Mucosa of rectum (tissue), 2 donors: ENCODE data around the gene GALP.
"Not testable (repeated sequence)": the region's sequence is repeated elsewhere in the genome, so short reads cannot be mapped to it uniquely, and the experiment has no call there.

ENCODE experiments used
- H3K27ac ChIP-seq, 2 donors: one replicate each; pipeline ENCODE4 v1.7.0; 2013; ENCODE audit warnings: inconsistent platforms in 2 of 2, low read depth in 2 of 2, low read length in 2 of 2
- H3K27me3 ChIP-seq, 2 donors: one replicate each; pipeline ENCODE4 v1.7.0; 2013; ENCODE audit warnings: low read length in 2 of 2; ENCODE audit not compliant: control insufficient read depth in 2 of 2, insufficient read depth in 2 of 2
- H3K36me3 ChIP-seq, 2 donors: one replicate each; pipeline ENCODE4 v1.7.0; 2013; ENCODE audit warnings: low read length in 2 of 2; ENCODE audit not compliant: control insufficient read depth in 2 of 2, insufficient read depth in 2 of 2
- H3K4me1 ChIP-seq, 2 donors: one replicate each; pipeline ENCODE4 v1.7.0; 2013; ENCODE audit warnings: low read length in 2 of 2, mild to moderate bottlenecking in 1 of 2; ENCODE audit not compliant: control insufficient read depth in 2 of 2, insufficient read depth in 2 of 2
- H3K4me3 ChIP-seq, 2 donors: one replicate each; pipeline ENCODE4 v1.7.0; 2013; ENCODE audit warnings: low read length in 2 of 2
- H3K9ac ChIP-seq, 2 donors: one replicate each; pipeline ENCODE4 v1.7.0; 2013; ENCODE audit warnings: low read length in 2 of 2, low read depth in 1 of 2, mild to moderate bottlenecking in 1 of 2
- H3K9me3 ChIP-seq, 2 donors: one replicate each; pipeline ENCODE4 v1.7.0; 2013; ENCODE audit warnings: low read length in 2 of 2; ENCODE audit not compliant: control insufficient read depth in 2 of 2
- donor health status: healthy.
- donor health status: Normal muscosa, but diverticular disease.

GALP gene

GRCh38 chr19:56147307-56147706 is 28.5 kb upstream of the GALP start:
- Histone ChIP-seq H3K9me3 (no peaks in the 10 kb centered on the region), H3K36me3 (peaks cover 3 to 18% of the 10 kb centered on the region in 2 donors), H3K27me3 (no peaks in the 10 kb centered on the region), H3K27ac (no peak overlapping the region), H3K4me3 (no peak overlapping the region), H3K4me1 (peaks cover 11 to 12% of the 10 kb centered on the region in 2 donors), H3K9ac (no peak overlapping the region)

DNA sequence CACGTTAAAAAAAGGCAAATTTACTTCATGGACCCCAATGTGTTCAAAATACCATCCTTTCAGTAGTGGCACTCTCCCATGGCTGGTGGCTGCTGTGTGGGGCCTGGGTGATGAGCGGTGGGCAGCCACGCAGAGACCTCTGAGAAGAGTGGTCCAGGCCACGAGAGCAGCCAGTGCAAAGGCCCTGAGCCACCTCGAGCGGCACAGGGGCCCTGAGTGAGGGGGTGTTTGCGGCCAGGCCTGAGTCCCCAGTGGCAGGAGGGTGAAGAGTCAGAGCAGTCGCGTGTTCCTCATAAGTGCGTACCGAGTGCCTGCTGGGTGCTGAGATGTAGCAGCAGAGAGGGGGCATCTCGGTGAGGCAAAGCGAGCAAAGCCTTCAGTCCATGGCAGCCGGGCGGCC is 27.7 kb upstream of the GALP start:
- no peaks in the 10 kb centered on the region for H3K9me3 ChIP-seq
- peaks cover 3 to 4% of the 10 kb centered on the region in 2 donors for H3K4me1 ChIP-seq
- H3K27ac ChIP-seq, result no peak overlapping the region
- H3K9ac ChIP-seq, result no peak overlapping the region
- no peaks in the 10 kb centered on the region for H3K27me3 ChIP-seq
- no peak overlapping the region for H3K4me3 ChIP-seq
- H3K36me3 ChIP-seq, result peaks cover 3 to 18% of the 10 kb centered on the region in 2 donors

DNA sequence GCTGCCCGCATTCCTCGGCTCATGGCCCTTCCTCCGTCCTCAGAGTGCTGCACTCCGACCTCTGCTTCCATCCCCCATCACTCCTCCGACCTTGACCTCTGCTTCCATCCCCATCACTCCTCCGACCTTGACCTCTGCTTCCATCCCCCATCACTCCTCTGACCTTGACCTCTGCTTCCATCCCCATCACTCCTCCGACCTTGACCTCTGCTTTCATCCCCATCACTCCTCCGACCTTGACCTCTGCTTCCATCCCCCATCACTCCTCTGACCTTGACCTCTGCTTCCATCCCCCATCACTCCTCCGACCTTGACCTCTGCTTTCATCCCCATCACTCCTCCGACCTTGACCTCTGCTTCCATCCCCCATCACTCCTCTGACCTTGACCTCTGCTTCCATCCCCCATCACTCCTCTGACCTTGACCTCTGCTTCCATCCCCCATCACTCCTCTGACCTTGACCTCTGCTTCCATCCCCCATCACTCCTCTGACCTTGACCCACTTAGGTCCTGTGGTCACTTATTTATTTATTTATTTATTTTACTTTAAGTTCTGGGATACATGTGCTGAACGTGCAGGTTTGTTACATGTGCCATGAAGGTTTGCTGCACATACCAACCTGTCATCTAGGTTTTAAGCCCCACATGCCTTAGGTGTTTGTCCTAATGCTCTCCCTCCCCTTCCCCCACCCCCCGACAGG is 26.7 kb upstream of the GALP start:
- not testable (repeated sequence) for H3K9ac ChIP-seq, H3K4me3 ChIP-seq, H3K9me3 ChIP-seq, H3K27ac ChIP-seq, H3K4me1 ChIP-seq, H3K27me3 ChIP-seq
- peaks cover 3 to 18% of the 10 kb centered on the region in 2 donors for H3K36me3 ChIP-seq

- Histone ChIP-seq H3K4me1 (no peaks in the 10 kb centered on the region), H3K9ac (no peak overlapping the region), H3K4me3 (no peak overlapping the region), H3K36me3 (peaks cover 3 to 21% of the 10 kb centered on the region in 2 donors), H3K27me3 (no peaks in the 10 kb centered on the region), H3K9me3 (no peaks in the 10 kb centered on the region), H3K27ac (no peak overlapping the region)
Observed at GRCh38 chr19:56149656-56150038, 26.2 kb upstream of the GALP start.

DNA sequence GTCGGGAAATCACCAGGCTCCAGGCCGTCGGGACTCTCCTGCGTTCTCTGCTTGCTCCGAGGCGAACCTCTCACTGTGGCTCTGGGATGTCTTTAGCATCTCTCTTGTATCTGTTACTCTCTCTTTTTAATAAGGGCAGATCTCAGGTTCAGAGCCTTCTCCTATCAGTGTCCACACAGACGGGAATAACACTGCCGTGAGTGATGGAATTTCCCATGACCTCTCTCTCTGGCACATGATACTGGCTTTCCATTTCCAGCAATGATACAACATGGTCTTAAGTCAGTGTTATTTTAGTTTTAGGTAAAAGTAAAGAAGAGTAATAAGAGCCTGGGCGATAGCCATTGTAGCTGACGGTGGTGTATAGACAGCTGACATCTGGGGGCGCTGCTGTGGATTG is 25.4 kb upstream of the GALP start:
- Histone ChIP-seq H3K4me3 (no peak overlapping the region), H3K36me3 (peaks cover 3 to 24% of the 10 kb centered on the region in 2 donors), H3K27me3 (no peaks in the 10 kb centered on the region), H3K27ac (no peak overlapping the region), H3K9ac (no peak overlapping the region), H3K9me3 (no peaks in the 10 kb centered on the region), H3K4me1 (no peaks in the 10 kb centered on the region)

- H3K36me3 ChIP-seq, result peaks cover 6 to 28% of the 10 kb centered on the region in 2 donors
- H3K9ac ChIP-seq, result no peak overlapping the region
- no peaks in the 10 kb centered on the region for H3K27me3 ChIP-seq
- no peak overlapping the region for H3K4me3 ChIP-seq
- H3K4me1 ChIP-seq, result peaks cover 4 to 10% of the 10 kb centered on the region in 2 donors
- H3K27ac ChIP-seq, result no peak overlapping the region
- no peaks in the 10 kb centered on the region for H3K9me3 ChIP-seq
Observed at GRCh38 chr19:56152644-56153043, 23.2 kb upstream of the GALP start.

GRCh38 chr19:56153507-56153906 is 22.3 kb upstream of the GALP start:
- H3K27ac ChIP-seq, result no peak overlapping the region
- no peak overlapping the region for H3K9ac ChIP-seq

DNA sequence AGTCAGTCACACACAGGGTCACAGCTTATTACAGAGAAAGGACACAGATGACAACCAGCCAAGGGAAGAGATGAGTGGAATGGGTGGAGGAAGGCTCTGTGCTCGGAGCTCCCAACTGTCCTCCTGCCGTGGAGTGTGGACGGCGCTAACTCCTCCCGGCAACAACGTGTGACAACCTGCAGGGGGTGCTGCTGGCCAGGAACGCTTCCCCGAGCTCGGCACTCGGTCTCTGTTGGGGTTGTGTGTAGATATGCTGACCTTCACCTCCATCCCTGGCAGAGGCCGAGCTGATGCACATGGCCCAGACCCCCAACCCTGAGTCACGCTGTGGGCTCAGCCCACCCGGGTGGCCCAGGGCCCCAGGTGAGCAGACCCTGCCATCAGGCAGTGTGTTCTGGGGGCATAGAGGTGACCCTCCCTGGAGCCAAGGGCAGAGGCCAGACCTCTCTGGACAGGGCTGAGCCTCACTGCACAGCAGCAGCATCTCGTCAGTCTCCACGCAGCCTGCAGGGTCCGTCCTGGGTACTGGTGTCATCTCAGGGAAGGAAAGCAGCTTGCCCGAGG is 20.6 kb upstream of the GALP start:
- Histone ChIP-seq H3K27me3 (no peaks in the 10 kb centered on the region), H3K9me3 (no peaks in the 10 kb centered on the region), H3K4me3 (no peak overlapping the region), H3K36me3 (peaks cover 14 to 24% of the 10 kb centered on the region in 2 donors), H3K27ac (no peak overlapping the region), H3K9ac (no peak overlapping the region), H3K4me1 (peaks cover 4 to 10% of the 10 kb centered on the region in 2 donors)

More at GRCh38 chr19:56153507-56153906, 22.3 kb upstream of the GALP start:
- H3K27me3 ChIP-seq, result no peaks in the 10 kb centered on the region
- no peaks in the 10 kb centered on the region for H3K9me3 ChIP-seq
- no peak overlapping the region for H3K4me3 ChIP-seq
- H3K4me1 ChIP-seq, result peaks cover 4 to 10% of the 10 kb centered on the region in 2 donors
- H3K36me3 ChIP-seq, result peaks cover 3 to 24% of the 10 kb centered on the region in 2 donors

DNA sequence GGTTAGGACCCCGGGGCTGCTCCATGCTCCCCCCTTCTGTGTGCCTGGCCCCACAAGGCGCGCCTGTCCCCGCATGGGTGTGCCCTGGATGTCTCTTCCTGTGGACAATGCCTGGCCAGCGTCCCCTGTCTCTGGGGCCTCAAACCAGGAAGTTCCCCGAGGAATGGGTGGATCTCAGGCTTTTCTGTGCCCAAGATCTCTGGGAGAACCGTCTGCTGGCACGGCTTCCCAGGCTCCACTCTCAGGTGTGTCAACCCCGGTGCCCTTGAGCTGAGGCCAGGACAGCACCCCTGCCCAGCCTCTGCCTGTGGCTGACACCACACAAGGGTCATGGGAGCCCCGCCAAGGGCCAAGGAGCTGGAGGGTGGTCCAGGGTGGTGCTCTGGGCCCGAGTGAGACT is 19.0 kb upstream of the GALP start:
- Histone ChIP-seq H3K27me3 (no peaks in the 10 kb centered on the region), H3K27ac (peak overlapping the region; percentile 71 to 72), H3K9ac (peak overlapping the region; percentile 9 to 32), H3K9me3 (no peaks in the 10 kb centered on the region), H3K4me1 (peaks cover 4 to 10% of the 10 kb centered on the region in 2 donors), H3K36me3 (peaks cover 14 to 26% of the 10 kb centered on the region in 2 donors), H3K4me3 (no peak overlapping the region)

DNA sequence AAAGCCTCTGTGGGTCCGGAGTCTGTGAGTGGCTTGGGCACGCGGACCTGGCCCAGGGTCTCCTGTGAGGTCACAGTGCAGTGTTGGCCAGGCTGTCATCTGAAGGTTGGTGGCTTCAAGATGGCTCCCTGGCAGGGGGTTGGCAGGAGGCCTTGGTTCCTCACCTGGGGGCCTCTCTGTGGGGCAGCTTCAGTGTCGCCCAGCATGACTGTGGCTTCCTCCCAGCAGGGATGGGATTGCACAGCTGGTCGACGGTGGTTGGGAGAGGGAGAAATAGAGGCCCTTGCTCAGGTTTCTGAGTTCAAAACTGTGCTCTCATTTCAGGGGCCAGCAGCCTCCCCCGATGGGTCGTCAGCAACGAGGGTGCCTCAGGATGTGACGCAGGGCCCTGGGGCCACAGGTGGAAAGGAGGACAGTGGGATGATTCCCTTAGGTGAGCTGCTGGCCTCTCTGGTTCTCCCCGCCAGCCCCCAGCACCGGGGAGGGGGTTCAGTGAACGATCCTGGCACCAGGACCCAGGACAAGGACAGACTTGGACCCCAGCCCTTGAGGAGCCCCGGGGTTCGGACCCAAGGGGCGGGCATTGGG is 17.5 kb upstream of the GALP start:
- peaks cover 14 to 26% of the 10 kb centered on the region in 2 donors for H3K36me3 ChIP-seq
- H3K27ac ChIP-seq, result no peak overlapping the region

More for the DNA sequence above, 17.5 kb upstream of the GALP start:
- no peak overlapping the region for H3K9ac ChIP-seq
- no peaks in the 10 kb centered on the region for H3K27me3 ChIP-seq
- peaks cover 4 to 10% of the 10 kb centered on the region in 2 donors for H3K4me1 ChIP-seq
- H3K9me3 ChIP-seq, result no peaks in the 10 kb centered on the region
- H3K4me3 ChIP-seq, result no peak overlapping the region
